ENCODE measurements around the gene CALML3. TPM values are rescaled to one million over a fixed set of nuclear protein-coding genes. Genes with fewer than 3 reads are reported as not detected.

CALML3 gene
- total RNA-seq, 1 experiment from 2014 or later: not detected

DNA sequence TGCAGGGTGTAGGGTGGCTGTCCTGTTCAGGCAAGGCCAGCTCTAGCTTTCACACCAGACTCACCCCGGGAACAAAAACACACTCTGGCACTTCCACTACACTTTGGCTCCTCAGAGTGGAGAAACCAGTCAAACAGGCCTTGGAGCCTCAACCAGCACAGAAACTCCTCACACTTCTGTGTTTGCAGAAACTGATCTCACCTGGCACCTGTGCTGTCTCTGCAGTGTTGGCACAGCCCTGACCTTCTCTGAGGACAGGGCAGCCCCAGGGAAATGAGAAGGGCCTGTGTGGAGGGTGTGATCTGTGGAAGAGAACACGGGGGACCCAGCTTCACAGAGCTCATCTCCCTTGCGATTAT lies 21.3 kb upstream of the CALML3 start:
- H3K23me2 ChIP-seq (ENCODE audit: insufficient read length, low read depth, low read length, poor library complexity, severe bottlenecking): no peaks in the 10 kb centered on the region
- no peaks in the 10 kb centered on the region; a peak in 1 of 7 replicates for H3K36me3 Mint-ChIP-seq (ENCODE audit: insufficient read depth in 1 of 3, low read depth in 3 of 3)
- H4K20me1 ChIP-seq (ENCODE audit: control insufficient read depth, insufficient read depth, insufficient read length): no peaks in the 10 kb centered on the region
- no peak for DNase-seq
- no peaks in the 10 kb centered on the region for H3K9me3 ChIP-seq (ENCODE audit: control insufficient read depth, low read depth, low read length)
- no peak overlapping the region for H3K4ac ChIP-seq (ENCODE audit: low read depth, low read length)
- H2AFZ ChIP-seq (ENCODE audit: low read length): no peak overlapping the region
- H2BK5ac ChIP-seq (ENCODE audit: insufficient read length, low read length): no peak overlapping the region
- no peak overlapping the region for H3K18ac ChIP-seq (ENCODE audit: insufficient read length, low read depth, low read length)
- H3K27ac Mint-ChIP-seq: no peak overlapping the region
- no peak overlapping the region for H3K23ac ChIP-seq (ENCODE audit: insufficient read length, low read depth, low read length)
- H3K9me3 Mint-ChIP-seq: no peaks in the 10 kb centered on the region
- no peak overlapping the region for H2BK12ac ChIP-seq (ENCODE audit: insufficient read length, low read depth, low read length)
- H3T11ph ChIP-seq (ENCODE audit: low read length): no peak overlapping the region
- H4K91ac ChIP-seq (ENCODE audit: insufficient read length, low read depth, low read length): no peak overlapping the region
- no peak overlapping the region for H2BK20ac ChIP-seq (ENCODE audit: low read depth, low read length, poor library complexity, severe bottlenecking)
- H4K8ac ChIP-seq (replicated peaks; ENCODE audit: insufficient read length, low read depth, low read length): no peak overlapping the region
- H3K4me1 ChIP-seq (ENCODE audit: insufficient read depth, low read length): no peaks in the 10 kb centered on the region; the same call in 1 of the 2 replicates
- no peaks in the 10 kb centered on the region for H3K79me1 ChIP-seq (ENCODE audit: insufficient read depth, low read depth, low read length, poor library complexity, severe bottlenecking)
- H3K27ac ChIP-seq (ENCODE audit: insufficient read length, low read depth, low read length): no peak overlapping the region
- peaks cover 5 to 6% of the 10 kb centered on the region in 2 experiments for H3K4me1 Mint-ChIP-seq
- H2BK15ac ChIP-seq (ENCODE audit: low read depth, low read length): no peak overlapping the region
- H4K5ac ChIP-seq (ENCODE audit: insufficient read length, low read depth, low read length): no peak overlapping the region
- H3K27me3 Mint-ChIP-seq (ENCODE audit: low read depth): peaks cover 5% of the 10 kb centered on the region
- no CpG with 5 or more reads among the region's 3 CpGs for WGBS (ENCODE audit: extremely low coverage, insufficient read length, low lambda C conversion rate)
- no peak overlapping the region for H3K9ac ChIP-seq (ENCODE audit: extremely low read depth, insufficient read length, low read length)
- no peak overlapping the region for H3K4me3 Mint-ChIP-seq
- H3K14ac ChIP-seq (ENCODE audit: insufficient read depth, low read length): no peak overlapping the region
- no peak overlapping the region for H3K4me2 ChIP-seq (ENCODE audit: insufficient read depth, insufficient read length, low read length)
- H3K27me3 ChIP-seq (ENCODE audit: insufficient read depth, low read length): no peaks in the 10 kb centered on the region
- TF ChIP-seq, protein P1, sequence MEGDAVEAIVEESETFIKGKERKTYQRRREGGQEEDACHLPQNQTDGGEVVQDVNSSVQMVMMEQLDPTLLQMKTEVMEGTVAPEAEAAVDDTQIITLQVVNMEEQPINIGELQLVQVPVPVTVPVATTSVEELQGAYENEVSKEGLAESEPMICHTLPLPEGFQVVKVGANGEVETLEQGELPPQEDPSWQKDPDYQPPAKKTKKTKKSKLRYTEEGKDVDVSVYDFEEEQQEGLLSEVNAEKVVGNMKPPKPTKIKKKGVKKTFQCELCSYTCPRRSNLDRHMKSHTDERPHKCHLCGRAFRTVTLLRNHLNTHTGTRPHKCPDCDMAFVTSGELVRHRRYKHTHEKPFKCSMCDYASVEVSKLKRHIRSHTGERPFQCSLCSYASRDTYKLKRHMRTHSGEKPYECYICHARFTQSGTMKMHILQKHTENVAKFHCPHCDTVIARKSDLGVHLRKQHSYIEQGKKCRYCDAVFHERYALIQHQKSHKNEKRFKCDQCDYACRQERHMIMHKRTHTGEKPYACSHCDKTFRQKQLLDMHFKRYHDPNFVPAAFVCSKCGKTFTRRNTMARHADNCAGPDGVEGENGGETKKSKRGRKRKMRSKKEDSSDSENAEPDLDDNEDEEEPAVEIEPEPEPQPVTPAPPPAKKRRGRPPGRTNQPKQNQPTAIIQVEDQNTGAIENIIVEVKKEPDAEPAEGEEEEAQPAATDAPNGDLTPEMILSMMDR (conservative IDR thresholded peaks at IDR 0.05): no peak
- H3K79me2 ChIP-seq (ENCODE audit: insufficient read depth, low read length): no peaks in the 10 kb centered on the region
- no peak overlapping the region for H2BK120ac ChIP-seq (ENCODE audit: low read depth, low read length, poor library complexity, severe bottlenecking)
- H3K56ac ChIP-seq (ENCODE audit: insufficient read length, low read depth, low read length): no peak overlapping the region
- no peak overlapping the region for H2AK5ac ChIP-seq (ENCODE audit: insufficient read length, low read length)

Data from H9 (cell line).